ENCODE results near the gene GGACT. TPM values are rescaled to one million over a fixed set of nuclear protein-coding genes. Genes with fewer than 3 reads are reported as not detected.

The GGACT gene
- total and polyA plus RNA-seq, 12 donors = 1.8 to 16.0 (median 10.2) TPM

DNA sequence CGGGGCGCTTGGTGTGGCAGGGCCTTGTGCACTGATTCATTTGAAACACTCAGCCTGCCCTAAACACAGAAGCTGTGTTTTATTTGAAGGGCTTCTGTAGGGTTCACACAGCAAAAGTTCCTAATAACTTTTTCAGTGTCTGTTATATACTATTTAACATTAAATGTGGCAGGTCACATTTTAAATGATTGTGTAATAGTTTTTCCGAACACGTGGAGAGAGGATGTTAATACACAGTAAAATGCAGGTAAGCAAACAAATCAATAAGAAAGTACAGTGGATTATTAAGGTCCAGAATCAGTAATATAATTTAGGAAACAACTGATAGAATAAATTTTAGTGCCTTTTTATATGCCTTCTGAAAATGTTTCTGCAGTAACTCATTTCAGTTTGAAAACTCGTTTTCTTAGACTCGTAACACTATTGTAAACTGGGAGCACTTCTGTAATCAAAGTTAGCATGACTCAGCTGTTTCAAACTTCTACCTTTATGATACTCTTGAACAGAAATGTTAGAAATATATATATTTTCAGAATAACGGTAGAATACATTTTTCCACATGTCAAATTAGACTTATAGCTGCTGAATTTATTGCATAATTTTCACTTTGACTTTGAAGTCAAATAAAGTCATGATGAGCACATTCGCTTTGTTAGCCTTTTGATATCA lies 70.1 kb downstream of the GGACT start:
- Histone ChIP-seq H3K9me3 (replicated peaks in 1 of 3) (no peaks in the 10 kb centered on the region), H3K27ac (no peak overlapping the region), H3K36me3 (replicated peaks in 1 of 2) (no peaks in the 10 kb centered on the region), H3K4me3 (no peak overlapping the region), H3K4me1 (replicated peaks in 1 of 2) (peaks cover 0 to 6% of the 10 kb centered on the region in 2 donors), H3K27me3 (no peaks in the 10 kb centered on the region)
- intact Hi-C loops (cut with DNase I) = loop anchor here in 1 of 2 donors (5.0 to 10.0 kb wide), 4 partner anchors 284 to 864 kb away; no protein-coding TSS in a partner anchor
- TF ChIP-seq, protein P1, sequence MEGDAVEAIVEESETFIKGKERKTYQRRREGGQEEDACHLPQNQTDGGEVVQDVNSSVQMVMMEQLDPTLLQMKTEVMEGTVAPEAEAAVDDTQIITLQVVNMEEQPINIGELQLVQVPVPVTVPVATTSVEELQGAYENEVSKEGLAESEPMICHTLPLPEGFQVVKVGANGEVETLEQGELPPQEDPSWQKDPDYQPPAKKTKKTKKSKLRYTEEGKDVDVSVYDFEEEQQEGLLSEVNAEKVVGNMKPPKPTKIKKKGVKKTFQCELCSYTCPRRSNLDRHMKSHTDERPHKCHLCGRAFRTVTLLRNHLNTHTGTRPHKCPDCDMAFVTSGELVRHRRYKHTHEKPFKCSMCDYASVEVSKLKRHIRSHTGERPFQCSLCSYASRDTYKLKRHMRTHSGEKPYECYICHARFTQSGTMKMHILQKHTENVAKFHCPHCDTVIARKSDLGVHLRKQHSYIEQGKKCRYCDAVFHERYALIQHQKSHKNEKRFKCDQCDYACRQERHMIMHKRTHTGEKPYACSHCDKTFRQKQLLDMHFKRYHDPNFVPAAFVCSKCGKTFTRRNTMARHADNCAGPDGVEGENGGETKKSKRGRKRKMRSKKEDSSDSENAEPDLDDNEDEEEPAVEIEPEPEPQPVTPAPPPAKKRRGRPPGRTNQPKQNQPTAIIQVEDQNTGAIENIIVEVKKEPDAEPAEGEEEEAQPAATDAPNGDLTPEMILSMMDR (IDR thresholded peaks at IDR 0.05) = no peak
- no peak for TF ChIP-seq POLR2A (IDR thresholded peaks at IDR 0.05)
- 93 to 96% (median 95%) methylated on average over 8 of the region's 8 CpGs for WGBS, 4 donors
- DNase-seq = no peak

DNA sequence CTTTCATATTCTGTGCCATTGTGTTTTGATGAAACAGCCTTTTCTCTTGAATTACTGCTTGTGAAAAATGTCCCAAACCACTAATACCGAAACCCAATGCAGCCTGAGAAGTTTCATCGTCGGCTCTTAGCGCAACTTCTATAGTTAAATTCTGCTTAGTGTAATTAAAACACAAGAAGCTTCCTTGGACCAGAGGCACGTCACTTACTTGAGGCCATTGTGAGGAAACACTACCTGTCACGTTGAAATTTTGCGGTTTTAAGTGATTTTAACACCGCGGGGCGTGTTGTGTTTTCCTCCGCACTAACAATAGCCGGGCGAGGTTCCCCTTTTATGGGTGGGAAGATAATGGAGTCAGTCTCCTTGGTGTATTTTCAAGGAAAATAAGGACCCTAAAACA lies 70.9 kb downstream of the GGACT start:
- WGBS, 4 donors = 80 to 95% (median 85%) methylated on average over 13 of the region's 13 CpGs
- intact Hi-C loops (cut with DNase I) = loop anchor here in 1 of 2 donors (5.0 to 10.0 kb wide), 4 partner anchors 283 to 863 kb away; no protein-coding TSS in a partner anchor
- TF ChIP-seq, protein P1 (IDR thresholded peaks at IDR 0.05) = no peak
- TF ChIP-seq POLR2A (IDR thresholded peaks at IDR 0.05) = no peak
- H3K4me1 ChIP-seq (replicated peaks in 1 of 2) = peaks cover 0 to 6% of the 10 kb centered on the region in 2 donors
- H3K27ac ChIP-seq = no peak overlapping the region
- no peaks in the 10 kb centered on the region for H3K9me3 ChIP-seq (replicated peaks in 1 of 3)
- DNase-seq = no peak
- no peaks in the 10 kb centered on the region for H3K27me3 ChIP-seq
- no peaks in the 10 kb centered on the region for H3K36me3 ChIP-seq (replicated peaks in 1 of 2)
- H3K4me3 ChIP-seq = no peak overlapping the region

DNA sequence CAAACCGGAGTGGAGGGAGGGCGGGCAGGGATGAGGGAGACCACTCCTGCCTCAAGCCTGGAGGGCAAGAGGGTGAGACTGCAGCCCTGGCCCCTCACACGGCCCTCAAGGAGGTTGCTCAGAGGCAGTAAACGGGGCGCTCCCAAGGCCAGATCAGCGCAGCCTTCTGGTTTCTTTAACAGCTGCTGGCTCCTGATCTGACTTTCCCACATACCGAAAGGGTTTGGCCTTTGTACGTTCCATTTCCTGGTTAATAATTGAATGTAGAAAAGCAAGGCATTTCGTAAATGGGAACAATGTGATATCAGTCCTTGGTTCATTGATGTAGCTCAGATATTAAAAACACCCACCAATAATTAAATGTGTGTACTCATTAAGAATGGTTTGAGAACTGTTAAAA lies 71.5 kb downstream of the GGACT start:
- Histone ChIP-seq H3K4me1 (replicated peaks in 1 of 2) (peaks cover 0 to 6% of the 10 kb centered on the region in 2 donors), H3K9me3 (replicated peaks in 1 of 3) (no peaks in the 10 kb centered on the region), H3K27me3 (no peaks in the 10 kb centered on the region), H3K36me3 (replicated peaks in 1 of 2) (no peaks in the 10 kb centered on the region), H3K27ac (no peak overlapping the region), H3K4me3 (no peak overlapping the region)
- no peak for TF ChIP-seq POLR2A (IDR thresholded peaks at IDR 0.05)
- TF ChIP-seq, protein P1 (IDR thresholded peaks at IDR 0.05) = no peak
- intact Hi-C loops (cut with DNase I) = loop anchor here in 1 of 2 donors (5.0 to 10.0 kb wide), 4 partner anchors 282 to 862 kb away; no protein-coding TSS in a partner anchor
- 45 to 59% (median 53%) methylated on average over 9 of the region's 9 CpGs for WGBS, 4 donors
- no peak for DNase-seq

DNA sequence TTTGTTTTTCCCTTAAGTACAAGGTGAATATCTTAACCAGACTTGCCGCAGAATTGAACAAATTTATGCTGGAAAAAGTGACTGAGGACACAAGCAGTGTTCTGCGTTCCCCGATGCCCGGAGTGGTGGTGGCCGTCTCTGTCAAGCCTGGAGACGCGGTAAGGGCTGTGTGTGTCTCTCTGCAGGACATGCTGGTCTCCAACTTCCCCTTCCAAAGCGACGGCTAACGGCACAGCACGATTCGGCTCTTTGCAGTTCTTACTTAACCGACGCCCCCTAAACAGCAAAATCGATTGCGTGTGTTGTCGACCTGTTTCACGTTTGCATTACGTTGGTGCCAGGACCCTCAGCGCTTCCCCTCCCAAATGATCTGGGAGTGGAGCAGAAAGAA lies 73.2 kb downstream of the GGACT start:
- H3K27ac ChIP-seq = no peak overlapping the region
- H3K4me1 ChIP-seq (replicated peaks in 1 of 2) = peaks cover 0 to 6% of the 10 kb centered on the region in 2 donors
- no peak for DNase-seq
- WGBS, 4 donors = 74 to 80% (median 76%) methylated on average over 20 of the region's 20 CpGs
- no peaks in the 10 kb centered on the region for H3K27me3 ChIP-seq
- intact Hi-C loops (cut with DNase I) = loop anchor here in 1 of 2 donors (5.0 to 10.0 kb wide), 4 partner anchors 281 to 861 kb away; no protein-coding TSS in a partner anchor
- no peaks in the 10 kb centered on the region for H3K36me3 ChIP-seq (replicated peaks in 1 of 2)
- no peaks in the 10 kb centered on the region for H3K9me3 ChIP-seq (replicated peaks in 1 of 3)
- H3K4me3 ChIP-seq = no peak overlapping the region
- no peak for TF ChIP-seq POLR2A (IDR thresholded peaks at IDR 0.05)
- TF ChIP-seq, protein P1 (IDR thresholded peaks at IDR 0.05) = no peak

Data from adrenal gland (tissue), 12 donors.